Dedifferentiated amniotic fluid mesenchymal stem cell (primary cell): Measurements from ENCODE around the gene TJP3.

Source experiments
- DNase-seq: peaks from one replicate; pipeline ENCODE4 v3.0.0-alpha.2; 2016; ENCODE audit errors: extremely low spot score

The TJP3 gene

GRCh38 chr19:3766520-3766919 is 58.3 kb downstream of the TJP3 start:
- no peak for DNase-seq

- no peak for DNase-seq
These were observed 58.9 kb downstream of the TJP3 start for GRCh38 chr19:3767050-3767449.

GRCh38 chr19:3768015-3768747 is 60.0 kb downstream of the TJP3 start:
- DNase-seq: no peak

- no peak for DNase-seq
These were observed 60.5 kb downstream of the TJP3 start for GRCh38 chr19:3768748-3769099.

GRCh38 chr19:3769494-3769893 is 61.3 kb downstream of the TJP3 start:
- DNase-seq: no peak

GRCh38 chr19:3770136-3770999 is 62.2 kb downstream of the TJP3 start:
- no peak for DNase-seq

- DNase-seq: no peak
These were observed 63.1 kb downstream of the TJP3 start for GRCh38 chr19:3771000-3771905.

GRCh38 chr19:3771906-3772455 is 63.8 kb downstream of the TJP3 start, which contains the start of gene RAX2:
Gene RAX2 (minus strand): TSS chr19:3772228. CDS start chr19:3771742, 486 bp downstream.
- no peak for DNase-seq

GRCh38 chr19:3773814-3774515 is 65.8 kb downstream of the TJP3 start:
- no peak for DNase-seq

- DNase-seq: no peak
These were observed 66.6 kb downstream of the TJP3 start for GRCh38 chr19:3774621-3775373.

GRCh38 chr19:3775374-3775711 is 67.2 kb downstream of the TJP3 start:
- DNase-seq: no peak

GRCh38 chr19:3775831-3776230 is 67.6 kb downstream of the TJP3 start:
- no peak for DNase-seq

GRCh38 chr19:3776479-3777040 is 68.4 kb downstream of the TJP3 start:
- DNase-seq: no peak

GRCh38 chr19:3778104-3778867 is 70.1 kb downstream of the TJP3 start:
- DNase-seq: no peak

- no peak for DNase-seq
These were observed 70.9 kb downstream of the TJP3 start for GRCh38 chr19:3778899-3779723.

GRCh38 chr19:3780786-3781304 is 72.7 kb downstream of the TJP3 start:
- no peak for DNase-seq

- no peak for DNase-seq
These were observed 73.4 kb downstream of the TJP3 start for GRCh38 chr19:3781603-3782002.

- no peak for DNase-seq
These were observed 74.1 kb downstream of the TJP3 start for GRCh38 chr19:3782330-3782729.
